PC-3 (cell line): ENCODE measurements around the gene EDRF1. TPM values are rescaled to one million over a fixed set of nuclear protein-coding genes. Genes with fewer than 3 reads are reported as not detected.

Source experiments
- ATAC-seq: fragments of 200-7000 bp; cut with Tn5 transposase; 2 replicates; pipeline ENCODE4 v1.9.1; 2020; ENCODE audit warnings: mild to moderate bottlenecking, moderate library complexity
- BruUV-seq: library from RNA; stranded (reverse); fragments of 400-500 nt; replicated peaks from 2 replicates; lab custom pipeline; 2021; lab: Mats Ljungman, UMichigan
- CTCF ChIA-PET: fragments of 300-600 bp; sonication (Branson Sonifier 250); formaldehyde crosslinking; loops from one replicate; lab custom pipeline; 2022; ENCODE audit warnings: antibody characterized with exemption; lab: Charles Lee
- POLR2A ChIA-PET: fragments of 300-600 bp; sonication (Branson Sonifier 250); formaldehyde crosslinking; loops from one replicate; lab custom pipeline; 2022; ENCODE audit warnings: antibody characterized with exemption; ENCODE audit not compliant: unreplicated experiment; lab: Charles Lee
- DNase-seq: peaks from one replicate; pipeline ENCODE4 v3.0.0-alpha.2; 2015
- H2AFZ ChIP-seq: fragments of 300-600 bp; sonication (generic); 2 replicates; pipeline ENCODE4 v1.6.0; 2016; ENCODE audit warnings: antibody characterized with exemption, low read length
- H3F3A ChIP-seq: fragments of 300-600 bp; sonication (generic); one replicate; pipeline ENCODE4 v1.6.0; 2017; ENCODE audit warnings: antibody characterized with exemption, low read length, control low read depth, mild to moderate bottlenecking; ENCODE audit not compliant: unreplicated experiment
- H3K27ac ChIP-seq: fragments of 300-600 bp; sonication (generic); 2 replicates; pipeline ENCODE4 v1.5.1; 2016; ENCODE audit warnings: mild to moderate bottlenecking, low read length
- H3K27me3 ChIP-seq: fragments of 300-600 bp; sonication (generic); 2 replicates; pipeline ENCODE4 v1.6.1; 2016; ENCODE audit warnings: low read length, mixed read lengths
- H3K36me3 ChIP-seq: fragments of 300-600 bp; sonication (generic); 2 replicates; pipeline ENCODE4 v1.6.1; 2016; ENCODE audit warnings: low read depth, mixed run types, low read length, mixed read lengths
- H3K4me1 ChIP-seq: fragments of 300-600 bp; sonication (generic); 2 replicates; pipeline ENCODE4 v1.5.1; 2016; ENCODE audit warnings: low read length; ENCODE audit not compliant: insufficient read depth
- H3K4me2 ChIP-seq: fragments of 300-600 bp; sonication (generic); 2 replicates; pipeline ENCODE4 v1.6.0; 2016; ENCODE audit warnings: low read length
- H3K4me3 ChIP-seq: fragments of 300-600 bp; sonication (generic); 2 replicates; pipeline ENCODE4 v1.5.1; 2016; ENCODE audit warnings: mild to moderate bottlenecking, low read length, mixed read lengths
- H3K79me2 ChIP-seq: fragments of 300-600 bp; sonication (generic); 2 replicates; pipeline ENCODE4 v1.6.1; 2017; ENCODE audit warnings: low read length, mixed read lengths
- H3K9ac ChIP-seq: fragments of 300-600 bp; sonication (generic); 2 replicates; pipeline ENCODE4 v1.6.0; 2016; ENCODE audit warnings: mild to moderate bottlenecking, low read length
- H3K9me2 ChIP-seq: fragments of 300-600 bp; sonication (generic); replicated peaks from 2 replicates; pipeline ENCODE4 v1.6.1; 2016; ENCODE audit warnings: mixed run types, low read length, mixed read lengths
- H3K9me3 ChIP-seq: fragments of 300-600 bp; sonication (generic); 2 replicates; pipeline ENCODE4 v1.6.1; 2016; ENCODE audit warnings: low read length, mixed read lengths
- H4K20me1 ChIP-seq: fragments of 300-600 bp; sonication (generic); 2 replicates; pipeline ENCODE4 v1.6.1; 2016; ENCODE audit warnings: low read length, mixed read lengths
- CTCF ChIP-seq: fragments of 300-600 bp; sonication (generic); conservative IDR thresholded peaks from 2 replicates; pipeline ENCODE4 v1.5.1; 2017; ENCODE audit warnings: antibody characterized with exemption, low read depth, mild to moderate bottlenecking, low read length
- EZH2 ChIP-seq: fragments of 300-600 bp; sonication (generic); IDR thresholded peaks from one replicate; pipeline ENCODE4 v1.6.1; 2017; ENCODE audit warnings: antibody characterized with exemption, mild to moderate bottlenecking, low read length; ENCODE audit not compliant: unreplicated experiment
- EZH2phosphoT487 ChIP-seq: fragments of 300-600 bp; sonication (generic); IDR thresholded peaks from 2 replicates; pipeline ENCODE4 v1.6.1; 2018; ENCODE audit warnings: mild to moderate bottlenecking, antibody characterized with exemption, low read length, borderline replicate concordance
- intact Hi-C: fragments of 100-400 bp; cut with micrococcal nuclease; formaldehyde crosslinking; loops from 2 replicates; pipeline ENCODE4 v1.9.0; 2023
- total RNA-seq: library from RNA; depleted of rRNA; stranded (reverse); fragments of >200 nt; gene quantifications from 2 replicates; pipeline ENCODE4 v1.2.3, GENCODE V29; 2014

The EDRF1 gene
- total RNA-seq, 1 experiment from 2014 or later = 17.7 TPM

- no peaks in the 10 kb centered on the region for H3K79me2 ChIP-seq
- no peak overlapping the region for H3K27ac ChIP-seq
- ChIA-PET POLR2A (no interaction called here), CTCF (no interaction called here)
- no peaks in the 10 kb centered on the region for H3K9me2 ChIP-seq
- DNase-seq (no peak), ATAC-seq (no peak)
- H2AFZ ChIP-seq = no peak overlapping the region
- H3K9me3 ChIP-seq = no peaks in the 10 kb centered on the region
- H3F3A ChIP-seq = no peaks in the 10 kb centered on the region
- H4K20me1 ChIP-seq = no peaks in the 10 kb centered on the region
- no peak overlapping the region for H3K4me2 ChIP-seq
- no peaks in the 10 kb centered on the region for H3K4me1 ChIP-seq
- no peak overlapping the region for H3K4me3 ChIP-seq
- H3K36me3 ChIP-seq = no peaks in the 10 kb centered on the region
- no peak for TF ChIP-seq EZH2
- BruUV-seq = no TSS peak
- no peak overlapping the region for H3K9ac ChIP-seq
- no peaks in the 10 kb centered on the region for H3K27me3 ChIP-seq
- intact Hi-C loops = no loop called here
These were observed 63.1 kb downstream of the EDRF1 start for GRCh38 chr10:125782616-125783015.

GRCh38 chr10:125783408-125783807, 63.9 kb downstream of the EDRF1 start:
- no peaks in the 10 kb centered on the region for H3K79me2 ChIP-seq
- no peaks in the 10 kb centered on the region for H3K27me3 ChIP-seq
- H3K9ac ChIP-seq = no peak overlapping the region
- no peaks in the 10 kb centered on the region for H3K9me3 ChIP-seq
- DNase-seq (no peak), ATAC-seq (no peak)
- ChIA-PET POLR2A (no interaction called here), CTCF (no interaction called here)
- no peak overlapping the region for H3K27ac ChIP-seq
- TF ChIP-seq EZH2phosphoT487 (no peak), CTCF (no peak), EZH2 (no peak)
- no peak overlapping the region for H3K4me3 ChIP-seq
- no peaks in the 10 kb centered on the region for H3F3A ChIP-seq
- H3K4me2 ChIP-seq = no peak overlapping the region
- H2AFZ ChIP-seq = no peak overlapping the region
- H3K36me3 ChIP-seq = no peaks in the 10 kb centered on the region
- no peaks in the 10 kb centered on the region for H4K20me1 ChIP-seq
- no TSS peak for BruUV-seq
- no peaks in the 10 kb centered on the region for H3K4me1 ChIP-seq
- intact Hi-C loops = no loop called here
- no peaks in the 10 kb centered on the region for H3K9me2 ChIP-seq

- H3K4me3 ChIP-seq = no peak overlapping the region
- no peak overlapping the region for H3K27ac ChIP-seq
- intact Hi-C loops = no loop called here
- no peaks in the 10 kb centered on the region for H3K27me3 ChIP-seq
- DNase-seq (no peak), ATAC-seq (no peak)
- POLR2A ChIA-PET = interaction anchor here (0.7 kb wide), 1 partner anchor 28 kb away, joined by 5 read pairs; no protein-coding TSS in a partner anchor
- H3K36me3 ChIP-seq = no peaks in the 10 kb centered on the region
- H4K20me1 ChIP-seq = no peaks in the 10 kb centered on the region
- no peaks in the 10 kb centered on the region for H3K4me1 ChIP-seq
- CTCF ChIA-PET = no interaction called here
- H3K9me3 ChIP-seq = no peaks in the 10 kb centered on the region
- no peaks in the 10 kb centered on the region for H3F3A ChIP-seq
- H3K79me2 ChIP-seq = no peaks in the 10 kb centered on the region
- no peak overlapping the region for H2AFZ ChIP-seq
- no TSS peak for BruUV-seq
- no peak overlapping the region for H3K9ac ChIP-seq
- H3K4me2 ChIP-seq = no peak overlapping the region
- no peak for TF ChIP-seq EZH2phosphoT487
- TF ChIP-seq EZH2 = no peak
- no peak for TF ChIP-seq CTCF
- no peaks in the 10 kb centered on the region for H3K9me2 ChIP-seq
These were observed 64.4 kb downstream of the EDRF1 start for GRCh38 chr10:125783957-125784356.
